Right ventricle myocardium inferior (tissue), 1 donor: ENCODE results near the gene PEAR1. TPM values are rescaled to one million over a fixed set of nuclear protein-coding genes. Genes with fewer than 3 reads are reported as not detected.
A peak's percentile ranks its signal among the peaks of the same experiment; 100 is the strongest.

Experiments
- ATAC-seq: fragments of 200-7000 bp; cut with Tn5 transposase; one replicate; pipeline ENCODE4 v1.9.1; 2020; ENCODE audit warnings: mild to moderate bottlenecking, moderate library complexity
- DNase-seq: peaks from one replicate; pipeline ENCODE4 v3.0.0; 2021; ENCODE audit errors: missing footprints
- intact Hi-C: fragments of 100-400 bp; cut with DNase I; formaldehyde crosslinking; loops from one replicate; pipeline ENCODE4 v1.11.0; 2022
- total RNA-seq: library from RNA; stranded (reverse); fragmentation: NEBNext Ultra II Directional; extraction: Animal tissue kit (Norgen Biotek cat#: 25700); gene quantifications from one replicate; pipeline ENCODE4 v1.2.1, GENCODE V29; 2021
- donor health status: DM: no; HTN: yes; CAD: no; lungs with severe emphysema.

PEAR1 gene
- total RNA-seq, 1 donor from 2014 or later: 8.1 TPM

- no peak for ATAC-seq
- DNase-seq: no peak
- intact Hi-C loops: no loop called here
Observed at GRCh38 chr1:156908541-156908940, 15.0 kb downstream of the PEAR1 start.

- ATAC-seq (no peak), DNase-seq (no peak)
- intact Hi-C loops: no loop called here
Observed at GRCh38 chr1:156908955-156909354, 15.4 kb downstream of the PEAR1 start.

- intact Hi-C loops: no loop called here
- ATAC-seq (no peak), DNase-seq (no peak)
Observed at GRCh38 chr1:156909671-156910070, 16.2 kb downstream of the PEAR1 start.

DNA sequence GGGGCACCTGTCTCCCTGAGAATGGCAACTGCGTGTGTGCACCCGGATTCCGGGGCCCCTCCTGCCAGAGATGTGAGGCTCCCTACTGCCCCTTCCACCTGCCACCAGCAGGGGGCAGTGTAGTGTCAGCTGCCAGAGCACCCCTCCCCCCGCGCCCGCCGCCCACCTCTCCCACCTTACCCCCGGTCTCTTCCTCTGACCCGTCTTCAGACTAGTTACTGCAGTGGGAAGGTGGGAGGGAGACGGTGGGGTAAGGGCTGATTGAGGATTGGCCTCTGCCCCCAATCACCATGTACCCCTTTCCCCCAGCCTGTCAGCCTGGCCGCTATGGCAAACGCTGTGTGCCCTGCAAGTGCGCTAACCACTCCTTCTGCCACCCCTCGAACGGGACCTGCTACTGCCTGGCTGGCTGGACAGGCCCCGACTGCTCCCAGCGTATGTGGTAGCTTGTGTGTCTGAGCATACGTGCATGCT is 16.8 kb downstream of the PEAR1 start:
- DNase-seq (no peak), ATAC-seq (no peak)
- intact Hi-C loops: no loop called here

DNA sequence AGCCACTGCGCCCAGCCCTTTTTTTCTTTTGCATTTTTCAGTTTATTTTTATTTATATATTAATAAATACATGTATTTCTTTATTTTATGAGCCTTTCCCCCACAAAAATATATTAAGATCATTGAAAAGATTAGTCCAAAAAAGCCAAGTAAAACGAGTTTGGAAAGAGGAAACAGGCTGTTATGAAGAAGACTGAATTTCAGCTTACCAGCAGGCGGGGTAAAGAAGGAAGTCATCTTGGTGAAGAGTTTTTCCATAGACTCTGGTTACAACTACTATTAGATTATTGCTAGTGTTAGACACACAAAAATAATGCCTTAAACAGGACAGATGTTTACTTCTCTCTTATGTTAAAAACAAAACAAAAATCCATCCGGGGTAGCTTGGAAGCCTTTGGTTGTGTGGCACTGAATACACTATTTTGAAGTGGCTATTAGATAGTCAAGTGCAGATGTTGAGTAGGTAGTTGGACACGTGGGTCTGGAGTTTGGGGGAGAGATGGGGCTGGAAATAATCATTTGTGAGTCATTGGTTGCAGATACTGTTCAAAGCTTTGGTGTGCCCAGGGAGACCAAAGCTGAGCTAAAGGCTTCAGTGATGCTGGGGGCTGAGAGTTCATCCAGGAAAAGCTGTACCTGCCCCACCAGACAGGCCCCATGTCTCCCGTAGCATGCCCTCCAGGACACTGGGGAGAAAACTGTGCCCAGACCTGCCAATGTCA is 18.2 kb downstream of the PEAR1 start:
- no peak for ATAC-seq
- DNase-seq: no peak
- intact Hi-C loops: no loop called here

- ATAC-seq: no peak
- DNase-seq: no peak
- intact Hi-C loops: no loop called here
Observed at GRCh38 chr1:156912310-156912709, 18.8 kb downstream of the PEAR1 start.

DNA sequence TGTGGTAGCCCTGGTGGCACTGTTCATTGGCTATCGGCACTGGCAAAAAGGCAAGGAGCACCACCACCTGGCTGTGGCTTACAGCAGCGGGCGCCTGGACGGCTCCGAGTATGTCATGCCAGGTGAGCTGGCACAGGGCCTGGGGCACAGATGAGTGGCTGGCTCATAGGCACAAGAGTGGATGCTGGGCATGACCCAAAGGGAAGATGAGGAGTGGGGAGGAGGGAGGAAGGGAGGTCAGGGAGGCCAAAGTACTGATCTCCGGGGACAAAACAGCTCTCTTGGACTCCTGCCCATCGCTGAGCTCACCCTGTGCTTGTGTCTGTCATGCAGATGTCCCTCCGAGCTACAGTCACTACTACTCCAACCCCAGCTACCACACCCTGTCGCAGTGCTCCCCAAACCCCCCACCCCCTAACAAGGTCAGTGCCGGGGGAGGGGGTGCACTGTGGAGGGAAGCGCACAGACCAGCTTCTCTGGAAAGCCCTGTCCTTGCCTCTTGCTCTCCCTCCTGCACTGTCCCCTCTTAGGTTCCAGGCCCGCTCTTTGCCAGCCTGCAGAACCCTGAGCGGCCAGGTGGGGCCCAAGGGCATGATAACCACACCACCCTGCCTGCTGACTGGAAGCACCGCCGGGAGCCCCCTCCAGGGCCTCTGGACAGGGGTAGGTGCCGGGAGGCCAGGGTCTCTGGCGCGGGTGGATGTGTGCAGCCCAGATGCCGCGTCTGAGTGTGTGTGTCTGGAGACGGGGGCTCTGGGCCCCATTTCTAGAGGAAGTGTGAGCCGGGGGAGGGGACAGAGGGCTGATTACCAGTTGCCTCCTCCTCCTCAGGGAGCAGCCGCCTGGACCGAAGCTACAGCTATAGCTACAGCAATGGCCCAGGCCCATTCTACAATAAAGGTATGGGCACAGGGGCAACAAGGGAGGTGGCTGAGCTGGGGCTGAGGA is 19.6 kb downstream of the PEAR1 start:
- peak; percentile 29 for ATAC-seq
- DNase-seq: no peak
- intact Hi-C loops: no loop called here

- intact Hi-C loops: no loop called here
- DNase-seq (no peak), ATAC-seq (no peak)
Observed at GRCh38 chr1:156913809-156914387, 20.4 kb downstream of the PEAR1 start.

GRCh38 chr1:156914440-156914856 is 20.9 kb downstream of the PEAR1 start:
- DNase-seq: no peak
- ATAC-seq: no peak
- intact Hi-C loops: no loop called here

DNA sequence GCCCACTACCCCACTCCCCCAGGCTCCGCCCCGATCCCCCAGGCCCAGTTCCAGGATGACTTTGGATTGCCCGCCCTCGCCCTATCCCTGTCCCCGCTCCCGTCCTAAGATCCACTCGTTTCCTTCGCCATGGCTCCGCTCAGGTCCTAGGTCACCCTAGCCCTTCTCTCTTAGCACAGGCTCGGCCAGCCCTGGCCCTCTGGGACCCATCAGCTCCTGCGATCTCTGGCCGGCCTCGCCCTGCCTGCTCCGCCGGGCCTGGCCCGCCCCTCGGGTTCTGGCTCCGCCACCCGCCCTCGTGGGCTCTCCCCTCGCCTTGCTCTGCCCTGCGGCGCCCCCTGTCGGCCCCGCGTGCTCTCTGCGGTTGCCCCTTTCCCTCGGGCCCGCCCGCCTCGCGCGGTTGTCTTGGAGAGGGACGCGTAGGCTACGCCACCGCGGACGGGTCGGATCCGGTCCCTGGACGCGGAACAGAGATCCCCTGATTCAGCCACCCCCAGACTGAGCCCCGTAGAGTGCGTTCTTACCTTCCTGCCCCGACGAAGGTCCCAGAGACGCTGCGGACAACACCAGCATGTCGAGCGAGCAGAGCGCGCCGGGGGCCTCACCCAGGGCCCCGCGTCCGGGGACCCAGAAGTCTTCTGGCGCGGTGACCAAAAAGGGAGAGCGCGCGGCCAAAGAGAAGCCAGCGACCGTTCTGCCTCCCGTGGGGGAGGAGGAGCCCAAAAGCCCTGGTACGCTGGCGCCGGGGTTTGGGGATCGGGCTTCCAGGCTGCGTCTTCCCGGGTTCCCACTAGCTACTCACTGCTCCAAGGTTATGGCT is 26.9 kb downstream of the PEAR1 start, which contains the start of gene LRRC71:
TSS of gene LRRC71 (plus strand) at position 400 of the 820 bp plus-strand sequence. CDS start at position 572, 172 bp downstream.
- intact Hi-C loops: loop anchor here (1.0 kb wide), 1 partner anchor 28 kb away; no protein-coding TSS in a partner anchor
- DNase-seq: peak; percentile 91
- peak; percentile 95 for ATAC-seq

DNA sequence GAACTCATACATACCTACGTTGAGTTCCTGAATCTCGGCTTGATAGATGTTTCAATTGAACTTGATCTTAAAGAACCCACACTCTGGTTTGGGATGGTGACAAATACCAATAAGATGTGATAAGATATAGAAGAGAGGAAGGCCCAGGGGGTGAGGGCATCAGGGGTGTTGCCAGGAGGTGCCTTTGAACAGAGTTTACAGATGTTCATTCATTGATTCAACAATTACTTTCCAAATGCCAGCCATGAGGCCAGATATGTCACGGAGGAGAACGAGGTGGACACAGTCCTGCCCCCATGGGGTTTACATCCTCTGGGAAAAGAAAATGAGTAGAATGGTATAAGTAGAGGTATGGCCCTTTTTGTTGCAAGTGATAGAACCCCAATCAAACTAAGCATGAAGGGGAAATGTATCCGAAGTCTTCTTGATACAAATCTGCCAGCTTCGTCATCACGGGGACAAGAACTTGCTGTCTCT is 27.6 kb downstream of the PEAR1 start:
- no peak for ATAC-seq
- no peak for DNase-seq
- intact Hi-C loops: no loop called here

DNA sequence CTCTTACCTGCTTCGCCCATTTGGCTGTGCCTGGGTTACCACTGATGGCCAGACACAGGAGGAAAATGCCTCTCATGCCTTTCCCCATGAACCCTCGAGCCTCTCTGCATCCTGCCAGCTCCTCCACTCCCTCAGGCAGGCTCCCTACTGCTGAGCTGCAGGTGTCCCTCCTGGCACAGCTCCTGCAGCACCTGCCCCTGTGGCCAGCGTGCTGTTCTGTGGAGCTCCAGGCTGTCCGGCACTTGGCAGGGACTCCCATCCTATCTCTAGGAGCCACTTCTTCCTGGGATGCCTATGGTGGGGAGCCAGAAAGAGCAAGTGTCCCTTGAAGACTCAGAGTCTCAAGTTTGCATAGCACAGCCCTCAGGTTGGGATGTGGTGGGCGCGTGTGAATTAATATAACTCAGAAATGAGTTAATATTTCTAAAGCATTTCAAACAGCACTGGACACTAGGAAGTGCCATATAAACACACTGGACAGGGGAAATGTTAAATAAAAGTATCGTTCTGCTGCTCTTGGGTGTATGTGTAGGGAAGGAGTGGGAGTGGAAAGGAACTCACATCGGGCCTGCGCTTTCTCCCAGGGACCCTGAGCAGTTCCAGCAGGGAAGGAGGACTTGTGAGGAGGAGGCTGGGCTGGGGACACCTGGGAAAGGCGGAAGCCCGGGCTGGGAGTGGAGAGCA is 29.6 kb downstream of the PEAR1 start:
- intact Hi-C loops: no loop called here
- ATAC-seq: no peak

GRCh38 chr1:156923670-156924477 is 30.4 kb downstream of the PEAR1 start:
- intact Hi-C loops: no loop called here
- DNase-seq (no peak), ATAC-seq (no peak)

More for the DNA sequence above, 29.6 kb downstream of the PEAR1 start:
- no peak for DNase-seq

- intact Hi-C loops: loop anchor here (5.0 kb wide), 1 partner anchor 87 kb away; no protein-coding TSS in a partner anchor
- DNase-seq (no peak), ATAC-seq (no peak)
Observed at GRCh38 chr1:156924478-156925153, 31.1 kb downstream of the PEAR1 start.

- intact Hi-C loops: loop anchor here (5.0 kb wide), 1 partner anchor 88 kb away; no protein-coding TSS in a partner anchor
- DNase-seq (no peak), ATAC-seq (no peak)
Observed at GRCh38 chr1:156925154-156926010, 31.9 kb downstream of the PEAR1 start.
